Measurements from ENCODE around the gene CCDC106.

GRCh38 chr19:55626350-55626749 is 21.7 kb upstream of the CCDC106 start:
- TF ChIP-seq CTCF (conservative IDR thresholded peaks at IDR 0.05; ENCODE audit: low read depth, low read length), result no peak
- TF ChIP-seq EZH2phosphoT487 (IDR thresholded peaks at IDR 0.05; ENCODE audit: borderline replicate concordance, low read length), result no peak
- no peak for TF ChIP-seq EZH2 (IDR thresholded peaks at IDR 0.05; ENCODE audit: low read length, unreplicated experiment)
